Neural progenitor cell (in vitro differentiated cells): Measurements from ENCODE around the gene CDK10.

Experiments used
- CTCF ChIP-seq: fragments of 200-600 bp; sonication (generic); IDR thresholded peaks from 2 replicates; pipeline ENCODE4 v1.5.1; 2017; ENCODE audit warnings: antibody characterized with exemption, mild to moderate bottlenecking
- EZH2phosphoT487 ChIP-seq: fragments of 200-600 bp; sonication (generic); IDR thresholded peaks from 2 replicates; pipeline ENCODE4 v1.6.1; 2017; ENCODE audit warnings: antibody characterized with exemption

- no peak for TF ChIP-seq CTCF
- no peak for TF ChIP-seq EZH2phosphoT487
Measured at GRCh38 chr16:89744813-89745212, 58.3 kb downstream of the CDK10 start.
